ENCODE measurements around the gene SULT4A1.

- no peak for TF ChIP-seq ZNF274 (IDR thresholded peaks at IDR 0.05; ENCODE audit: low read depth, low read length)
- TF ChIP-seq YY1 (IDR thresholded peaks at IDR 0.05; ENCODE audit: insufficient read depth, insufficient read length): no peak
- no peak for TF ChIP-seq SUZ12 (IDR thresholded peaks at IDR 0.05; ENCODE audit: extremely low read depth, insufficient read depth, insufficient read length)
Measured at GRCh38 chr22:43839781-43840180, 22.5 kb downstream of the SULT4A1 start.

Data from NT2/D1 (cell line).